Activated T-helper 1 cell treated with anti-CD3 and anti-CD28 coated beads, Interleukin-12 subunit alpha, Interleukin-12 subunit beta, Interleukin-2, Interleukin-4 antibody, amounts not matched to agents 30 ng/mL and 10 ng/mL and 1 ng/mL, durations not matched to agents 14 hours and 24 hours and 36 hours (primary cell): Measurements from ENCODE around the gene KLRC2. TPM values are rescaled to one million over a fixed set of nuclear protein-coding genes. Genes with fewer than 3 reads are reported as not detected.
"Not testable (repeated sequence)": the region's sequence is repeated elsewhere in the genome, so short reads cannot be mapped to it uniquely, and the experiment has no call there.

Source experiments
- DNase-seq: peaks from one replicate; pipeline ENCODE4 v3.0.0; 2021; ENCODE audit warnings: low spot score
- H3K27ac Mint-ChIP-seq: one replicate; pipeline ENCODE4 v1.8.0; 2021; ENCODE audit warnings: mild to moderate bottlenecking, mixed read lengths
- H3K27me3 Mint-ChIP-seq: one replicate; pipeline ENCODE4 v1.8.0; 2022; ENCODE audit warnings: mild to moderate bottlenecking, moderate library complexity, mixed read lengths; ENCODE audit not compliant: insufficient read depth
- H3K36me3 Mint-ChIP-seq: one replicate; pipeline ENCODE4 v1.8.0; 2021; ENCODE audit warnings: low read depth, mixed read lengths
- H3K4me1 Mint-ChIP-seq: one replicate; pipeline ENCODE4 v1.8.0; 2021; ENCODE audit warnings: low read depth, mixed read lengths
- H3K4me3 Mint-ChIP-seq: one replicate; pipeline ENCODE4 v1.8.0; 2021; ENCODE audit warnings: mild to moderate bottlenecking, moderate library complexity, mixed read lengths
- H3K9me3 Mint-ChIP-seq: one replicate; pipeline ENCODE4 v1.8.0; 2021; ENCODE audit warnings: mixed read lengths
- intact Hi-C: fragments of 100-400 bp; cut with micrococcal nuclease; formaldehyde crosslinking; loops from one replicate; pipeline ENCODE4 v1.15.1; 2024
- total RNA-seq: library from RNA; stranded (reverse); gene quantifications from 2 replicates; pipeline ENCODE4 v1.2.3, GENCODE V29; 2022

KLRC2 gene
- total RNA-seq, 1 donor from 2014 or later = not detected

GRCh38 chr12:10437601-10438000 lies 1.8 kb upstream of the KLRC2 start:
- H3K4me1 Mint-ChIP-seq, H3K27me3 Mint-ChIP-seq, H3K4me3 Mint-ChIP-seq, H3K9me3 Mint-ChIP-seq, H3K27ac Mint-ChIP-seq, intact Hi-C loops, H3K36me3 Mint-ChIP-seq, DNase-seq: not testable (repeated sequence)

GRCh38 chr12:10430623-10431022 lies 5.2 kb downstream of the KLRC2 start:
- H3K36me3 Mint-ChIP-seq, H3K27ac Mint-ChIP-seq, H3K4me3 Mint-ChIP-seq, H3K9me3 Mint-ChIP-seq, H3K4me1 Mint-ChIP-seq, intact Hi-C loops, H3K27me3 Mint-ChIP-seq, DNase-seq: not testable (repeated sequence)

GRCh38 chr12:10425938-10426337 lies 9.9 kb downstream of the KLRC2 start:
- H3K36me3 Mint-ChIP-seq, DNase-seq, H3K27ac Mint-ChIP-seq, H3K27me3 Mint-ChIP-seq, H3K4me1 Mint-ChIP-seq, H3K4me3 Mint-ChIP-seq, H3K9me3 Mint-ChIP-seq: not testable (repeated sequence)
- intact Hi-C loops = loop anchor here (2.0 kb wide), 1 partner anchor 15 kb away; no protein-coding TSS in a partner anchor

- not testable (repeated sequence) for H3K27me3 Mint-ChIP-seq, DNase-seq, H3K4me3 Mint-ChIP-seq, H3K27ac Mint-ChIP-seq, H3K36me3 Mint-ChIP-seq, H3K9me3 Mint-ChIP-seq, H3K4me1 Mint-ChIP-seq
- intact Hi-C loops = loop anchor here (2.0 kb wide), 1 partner anchor 16 kb away; no protein-coding TSS in a partner anchor
Measured at GRCh38 chr12:10424260-10424899, 11.4 kb downstream of the KLRC2 start.

- H3K27me3 Mint-ChIP-seq, H3K4me1 Mint-ChIP-seq, H3K4me3 Mint-ChIP-seq, DNase-seq, H3K9me3 Mint-ChIP-seq, intact Hi-C loops, H3K27ac Mint-ChIP-seq, H3K36me3 Mint-ChIP-seq: not testable (repeated sequence)
Measured at GRCh38 chr12:10422159-10422558, 13.7 kb downstream of the KLRC2 start.

GRCh38 chr12:10420334-10420733 lies 15.5 kb downstream of the KLRC2 start, which contains the start of gene KLRC3:
KLRC3 (minus strand) TSS chr12:10420595; CDS start chr12:10420550, 45 bp downstream.
- H3K27me3 Mint-ChIP-seq, H3K4me3 Mint-ChIP-seq, H3K4me1 Mint-ChIP-seq, DNase-seq, H3K9me3 Mint-ChIP-seq, H3K27ac Mint-ChIP-seq, intact Hi-C loops, H3K36me3 Mint-ChIP-seq: not testable (repeated sequence)

- H3K36me3 Mint-ChIP-seq = no peaks in the 10 kb centered on the region
- H3K4me3 Mint-ChIP-seq = no peak within 1 kb of the TSS
- DNase-seq = no peak
- H3K9me3 Mint-ChIP-seq = no peaks in the 10 kb centered on the region
- H3K27me3 Mint-ChIP-seq = peaks cover 16% of the 10 kb centered on the region
- no peaks in the 10 kb centered on the region for H3K4me1 Mint-ChIP-seq
- intact Hi-C loops = no loop called here
- H3K27ac Mint-ChIP-seq = no peak within 1 kb of the TSS
Measured at GRCh38 chr12:10409392-10409791, 26.4 kb downstream of the KLRC2 start, which contains the start of gene KLRC4. KLRC4 (minus strand) TSS chr12:10409757; CDS start chr12:10409575, 182 bp downstream.

GRCh38 chr12:10408842-10409241 lies 27.0 kb downstream of the KLRC2 start:
- intact Hi-C loops = no loop called here
- DNase-seq = no peak
- H3K36me3 Mint-ChIP-seq = no peaks in the 10 kb centered on the region
- H3K9me3 Mint-ChIP-seq = no peaks in the 10 kb centered on the region
- peaks cover 15% of the 10 kb centered on the region for H3K27me3 Mint-ChIP-seq
- H3K4me1 Mint-ChIP-seq = no peaks in the 10 kb centered on the region
- no peak overlapping the region for H3K27ac Mint-ChIP-seq
- no peak overlapping the region for H3K4me3 Mint-ChIP-seq

- Mint-ChIP-seq H3K27ac (no peak overlapping the region), H3K36me3 (no peaks in the 10 kb centered on the region), H3K9me3 (no peaks in the 10 kb centered on the region), H3K4me3 (no peak overlapping the region), H3K27me3 (peaks cover 10% of the 10 kb centered on the region), H3K4me1 (no peaks in the 10 kb centered on the region)
- intact Hi-C loops = no loop called here
- DNase-seq = no peak
Measured at GRCh38 chr12:10406725-10407124, 29.1 kb downstream of the KLRC2 start.

GRCh38 chr12:10405294-10405693 lies 30.5 kb downstream of the KLRC2 start:
- no peaks in the 10 kb centered on the region for H3K36me3 Mint-ChIP-seq
- no peak for DNase-seq
- no peak overlapping the region for H3K4me3 Mint-ChIP-seq
- no peaks in the 10 kb centered on the region for H3K4me1 Mint-ChIP-seq
- intact Hi-C loops = no loop called here
- H3K27me3 Mint-ChIP-seq = peaks cover 14% of the 10 kb centered on the region
- H3K27ac Mint-ChIP-seq = no peak overlapping the region
- no peaks in the 10 kb centered on the region for H3K9me3 Mint-ChIP-seq

GRCh38 chr12:10404798-10405197 lies 31.0 kb downstream of the KLRC2 start:
- DNase-seq = no peak
- intact Hi-C loops = no loop called here
- Mint-ChIP-seq H3K27ac (no peak overlapping the region), H3K36me3 (no peaks in the 10 kb centered on the region), H3K27me3 (peaks cover 15% of the 10 kb centered on the region), H3K4me1 (no peaks in the 10 kb centered on the region), H3K4me3 (no peak overlapping the region), H3K9me3 (no peaks in the 10 kb centered on the region)

- Mint-ChIP-seq H3K27ac (no peak overlapping the region), H3K4me1 (no peaks in the 10 kb centered on the region), H3K27me3 (peaks cover 17% of the 10 kb centered on the region), H3K4me3 (no peak overlapping the region), H3K36me3 (no peaks in the 10 kb centered on the region), H3K9me3 (no peaks in the 10 kb centered on the region)
- DNase-seq = no peak
- intact Hi-C loops = no loop called here
Measured at GRCh38 chr12:10400829-10401228, 35.0 kb downstream of the KLRC2 start.

- no peak for DNase-seq
- H3K36me3 Mint-ChIP-seq = no peaks in the 10 kb centered on the region
- peaks cover 20% of the 10 kb centered on the region for H3K27me3 Mint-ChIP-seq
- H3K4me3 Mint-ChIP-seq = no peak overlapping the region
- H3K9me3 Mint-ChIP-seq = no peaks in the 10 kb centered on the region
- no peaks in the 10 kb centered on the region for H3K4me1 Mint-ChIP-seq
- intact Hi-C loops = no loop called here
- H3K27ac Mint-ChIP-seq = no peak overlapping the region
Measured at GRCh38 chr12:10398168-10398567, 37.6 kb downstream of the KLRC2 start.

- DNase-seq = no peak
- H3K4me3 Mint-ChIP-seq = no peak overlapping the region
- no peaks in the 10 kb centered on the region for H3K9me3 Mint-ChIP-seq
- peaks cover 24% of the 10 kb centered on the region for H3K27me3 Mint-ChIP-seq
- H3K36me3 Mint-ChIP-seq = no peaks in the 10 kb centered on the region
- intact Hi-C loops = no loop called here
- H3K27ac Mint-ChIP-seq = no peak overlapping the region
- H3K4me1 Mint-ChIP-seq = no peaks in the 10 kb centered on the region
Measured at GRCh38 chr12:10397296-10397695, 38.5 kb downstream of the KLRC2 start.
